SKM-1 treated with dmso at 0.1 percent for 144 hours (cell line): ENCODE measurements around the gene PTPRR.
"Not testable (repeated sequence)": the region's sequence is repeated elsewhere in the genome, so short reads cannot be mapped to it uniquely, and the experiment has no call there.

Source experiments
- DNase-seq: peaks from one replicate; lab custom pipeline; 2025; ENCODE audit not compliant: unreplicated experiment; lab: John Stamatoyannopoulos, UW

PTPRR gene

GRCh38 chr12:70842136-70842535, 78.4 kb downstream of the PTPRR start:
- DNase-seq: no peak

GRCh38 chr12:70840656-70841350, 79.7 kb downstream of the PTPRR start:
- DNase-seq: no peak

- DNase-seq: no peak
These were observed 81.0 kb downstream of the PTPRR start for GRCh38 chr12:70839544-70839943.

- DNase-seq: no peak
These were observed 82.4 kb downstream of the PTPRR start for GRCh38 chr12:70838127-70838526.

GRCh38 chr12:70837026-70837425, 83.5 kb downstream of the PTPRR start:
- DNase-seq: no peak

GRCh38 chr12:70835948-70836347, 84.6 kb downstream of the PTPRR start:
- DNase-seq: no peak

- DNase-seq: no peak
These were observed 89.0 kb downstream of the PTPRR start for GRCh38 chr12:70831543-70831942.

- DNase-seq: no peak
These were observed 90.1 kb downstream of the PTPRR start for GRCh38 chr12:70830221-70831061.

- DNase-seq: no peak
These were observed 91.5 kb downstream of the PTPRR start for GRCh38 chr12:70829070-70829469.

GRCh38 chr12:70828351-70828750, 92.2 kb downstream of the PTPRR start:
- no peak for DNase-seq

GRCh38 chr12:70826156-70826555, 94.4 kb downstream of the PTPRR start:
- no peak for DNase-seq

GRCh38 chr12:70824511-70824910, 96.0 kb downstream of the PTPRR start:
- DNase-seq: no peak

- DNase-seq: no peak
These were observed 97.2 kb downstream of the PTPRR start for GRCh38 chr12:70823182-70823976.

- no peak for DNase-seq
These were observed 98.1 kb downstream of the PTPRR start for GRCh38 chr12:70822412-70822811.

GRCh38 chr12:70815971-70816391, 104.6 kb downstream of the PTPRR start:
- DNase-seq: no peak

- no peak for DNase-seq
These were observed 105.5 kb downstream of the PTPRR start for GRCh38 chr12:70815056-70815455.

GRCh38 chr12:70813559-70813958, 107.0 kb downstream of the PTPRR start:
- no peak for DNase-seq

GRCh38 chr12:70812136-70812535, 108.4 kb downstream of the PTPRR start:
- no peak for DNase-seq

GRCh38 chr12:70809887-70810286, 110.7 kb downstream of the PTPRR start:
- no peak for DNase-seq

- not testable (repeated sequence) for DNase-seq
These were observed 112.5 kb downstream of the PTPRR start for GRCh38 chr12:70807993-70808392.

GRCh38 chr12:70806827-70807226, 113.7 kb downstream of the PTPRR start:
- DNase-seq: no peak

GRCh38 chr12:70806043-70806442, 114.5 kb downstream of the PTPRR start:
- no peak for DNase-seq
